Activated CD4-positive, alpha-beta T cell treated with anti-CD3 and anti-CD28 coated beads, Interleukin-2, Interleukin-6, amounts not matched to agents 100 ng/mL and 50 ng/mL, durations not matched to agents 16 hours and 8 hours (primary cell): ENCODE results near the gene ZNF277.

Experiments used
- DNase-seq: peaks from one replicate; pipeline ENCODE4 v3.0.0-alpha.2; 2020

ZNF277 gene

GRCh38 chr7:112185005-112185834 lies 21.3 kb upstream of the ZNF277 start:
- no peak for DNase-seq

GRCh38 chr7:112186300-112186699 lies 20.2 kb upstream of the ZNF277 start:
- no peak for DNase-seq

DNA sequence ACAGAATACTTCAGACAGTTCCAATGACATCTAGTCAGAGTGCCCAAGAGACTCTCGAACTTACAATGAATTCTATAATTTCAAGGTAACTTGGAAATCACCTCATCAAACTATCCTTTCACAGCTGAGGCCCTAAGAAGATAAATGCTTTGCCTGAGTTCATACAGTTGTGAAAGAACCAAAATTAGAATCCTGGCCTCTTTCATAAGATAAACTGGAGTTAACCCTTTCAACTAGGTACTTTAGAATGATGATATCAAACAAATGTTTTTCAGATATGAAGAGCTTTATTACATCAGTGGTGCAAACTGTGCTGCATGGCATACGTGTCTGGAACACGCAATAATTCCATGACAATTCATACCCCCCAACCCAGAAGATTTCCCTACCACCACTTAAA lies 18.2 kb upstream of the ZNF277 start:
- no peak for DNase-seq

DNA sequence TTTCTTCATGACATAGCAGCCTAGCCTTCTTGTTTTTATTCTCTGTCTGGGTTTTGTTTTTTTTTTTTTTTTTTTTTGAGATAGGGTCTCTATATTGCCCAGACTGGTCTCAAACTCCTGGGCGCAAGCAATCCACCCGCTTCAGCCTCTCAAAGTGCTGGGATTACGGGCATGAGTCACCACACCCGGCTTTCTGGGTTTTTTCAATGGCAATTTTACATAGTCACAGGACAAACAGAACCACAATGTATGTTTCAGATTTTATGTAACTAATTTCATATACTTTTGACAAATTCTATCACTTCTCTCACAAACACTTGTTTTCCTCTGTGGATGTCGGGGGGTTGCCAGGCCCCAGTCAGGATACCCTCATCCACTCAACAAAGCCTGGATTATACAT lies 16.8 kb upstream of the ZNF277 start:
- no peak for DNase-seq

DNA sequence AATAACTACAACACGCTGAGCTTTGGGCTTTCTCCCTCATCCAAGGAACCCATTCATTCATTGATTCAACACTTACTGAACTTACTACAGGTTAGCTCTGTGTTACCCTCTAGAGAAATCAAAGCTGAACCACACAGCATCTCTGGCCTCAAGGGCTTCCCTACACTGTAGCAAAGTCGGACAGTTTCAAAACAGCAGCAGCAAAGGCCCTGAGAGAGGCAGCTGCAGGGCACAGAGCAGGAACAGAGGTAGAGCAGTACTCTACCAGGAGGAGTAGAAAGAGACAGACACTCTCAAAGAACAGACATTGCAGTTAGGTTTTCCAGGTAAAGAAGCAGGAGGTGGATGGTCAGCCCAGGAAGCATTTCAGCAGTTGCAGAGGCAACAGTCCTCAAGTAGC lies 16.4 kb upstream of the ZNF277 start:
- no peak for DNase-seq

DNA sequence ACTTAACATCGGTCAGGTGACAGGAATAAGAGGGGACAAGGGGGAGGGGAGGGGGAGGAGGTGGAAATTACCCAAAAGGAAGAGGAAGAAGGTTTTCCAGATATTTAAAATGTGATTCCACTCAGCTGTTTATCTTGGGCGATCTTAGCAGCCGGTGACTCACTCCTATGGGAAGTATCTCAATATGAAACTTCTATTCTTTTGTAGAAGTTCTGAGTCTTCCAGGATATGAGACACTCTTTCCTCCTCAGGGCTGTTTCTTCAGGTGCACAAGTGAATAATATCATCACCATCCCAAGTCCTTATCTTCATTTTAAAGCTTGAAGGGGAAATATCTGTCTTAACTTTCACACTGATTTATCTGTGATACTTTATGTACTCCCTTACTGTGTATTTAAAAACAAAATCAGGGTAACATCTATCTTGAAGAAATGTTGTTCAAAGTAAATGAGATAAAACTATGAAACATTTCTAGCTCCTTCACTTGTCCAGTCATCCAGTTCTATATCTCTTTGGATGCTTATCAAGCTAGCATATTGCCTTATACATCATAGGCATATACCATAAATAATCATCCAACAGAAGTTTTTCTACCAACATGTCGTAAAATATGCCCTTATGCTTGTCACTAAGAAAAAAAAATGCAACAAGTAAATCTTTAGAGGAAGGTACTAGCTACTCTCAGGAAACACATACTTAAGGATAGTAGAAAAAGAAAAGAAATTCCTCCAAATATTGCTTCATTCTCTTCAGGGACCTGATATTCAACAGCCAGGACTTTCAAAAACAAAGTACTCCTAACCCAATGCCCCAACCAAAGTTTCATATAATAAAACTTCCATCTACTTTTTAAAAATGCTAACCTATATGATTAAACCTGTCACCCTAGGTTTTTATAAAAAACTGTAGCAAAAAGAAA lies 14.0 kb upstream of the ZNF277 start:
- DNase-seq = no peak

GRCh38 chr7:112193915-112194502 lies 12.5 kb upstream of the ZNF277 start:
- DNase-seq = no peak

- no peak for DNase-seq
Observed at GRCh38 chr7:112195717-112196116, 10.8 kb upstream of the ZNF277 start.

GRCh38 chr7:112197322-112197721 lies 9.2 kb upstream of the ZNF277 start:
- DNase-seq = no peak

DNA sequence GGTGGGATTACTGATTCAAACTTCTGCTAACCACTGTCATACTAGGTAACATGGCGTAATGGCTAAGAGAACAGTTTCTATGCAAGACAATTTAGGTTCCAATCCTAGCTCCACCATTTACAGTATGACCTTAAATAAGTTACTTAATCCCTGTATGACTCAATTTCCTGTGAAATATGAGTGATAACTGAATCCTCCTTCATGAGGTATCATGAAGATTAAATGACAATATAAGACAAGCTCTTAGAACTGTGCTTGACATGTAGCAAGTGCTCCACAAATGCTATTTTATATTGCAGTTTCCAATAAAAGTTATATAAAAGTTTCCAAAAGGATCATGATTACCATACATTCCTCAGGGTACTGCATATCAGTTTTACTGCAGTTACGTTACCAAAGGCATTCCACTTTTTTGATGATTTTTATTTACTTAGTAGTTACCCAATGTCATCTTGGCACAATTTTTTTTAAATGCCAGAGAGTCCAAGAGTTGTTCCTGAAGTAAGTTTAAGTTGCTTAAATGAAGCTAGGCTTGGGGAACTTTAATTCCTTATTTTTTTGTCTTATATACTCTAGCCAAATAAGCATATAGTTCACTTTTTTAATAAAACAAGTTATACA lies 7.3 kb upstream of the ZNF277 start:
- DNase-seq = peak; percentile 29

GRCh38 chr7:112199672-112200071 lies 6.8 kb upstream of the ZNF277 start:
- no peak for DNase-seq

DNA sequence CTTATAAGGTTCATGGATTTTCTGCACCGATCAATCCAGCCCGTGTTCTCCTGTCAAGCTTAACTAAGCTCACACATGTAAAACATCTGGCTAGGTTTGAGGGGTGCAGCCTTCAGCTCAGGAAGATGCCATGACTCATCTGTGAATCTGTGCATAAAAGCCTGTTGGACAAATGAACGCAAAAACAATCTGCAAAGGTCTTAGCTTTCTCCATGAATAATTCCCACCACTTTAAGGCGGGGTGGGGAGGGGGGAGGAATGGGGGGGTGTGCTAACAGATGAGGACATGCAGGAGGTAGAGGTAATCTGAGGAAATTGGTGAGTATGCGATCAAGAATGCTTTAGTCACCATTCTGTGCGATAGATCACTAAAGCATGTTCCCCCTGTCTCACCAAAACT lies 5.1 kb upstream of the ZNF277 start:
- DNase-seq = no peak

DNA sequence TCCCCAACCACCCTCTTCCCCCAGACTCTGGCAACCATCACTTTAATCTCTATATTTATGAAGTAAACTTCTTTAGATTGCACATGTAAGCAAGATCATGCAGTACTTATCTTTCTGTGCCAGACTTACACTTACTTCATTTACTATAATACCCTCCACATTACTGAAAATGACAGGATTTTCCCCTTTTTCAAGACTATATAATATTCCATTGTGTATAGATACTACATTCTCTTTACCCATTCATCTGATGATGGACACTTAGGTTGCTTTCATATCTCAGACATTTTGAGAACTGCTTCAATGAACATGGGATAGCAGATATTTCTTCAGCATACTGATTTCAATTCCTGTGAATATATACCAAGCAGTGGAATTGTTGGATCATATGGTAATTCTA lies 4.7 kb upstream of the ZNF277 start:
- no peak for DNase-seq

GRCh38 chr7:112202816-112203215 lies 3.7 kb upstream of the ZNF277 start:
- DNase-seq = no peak

DNA sequence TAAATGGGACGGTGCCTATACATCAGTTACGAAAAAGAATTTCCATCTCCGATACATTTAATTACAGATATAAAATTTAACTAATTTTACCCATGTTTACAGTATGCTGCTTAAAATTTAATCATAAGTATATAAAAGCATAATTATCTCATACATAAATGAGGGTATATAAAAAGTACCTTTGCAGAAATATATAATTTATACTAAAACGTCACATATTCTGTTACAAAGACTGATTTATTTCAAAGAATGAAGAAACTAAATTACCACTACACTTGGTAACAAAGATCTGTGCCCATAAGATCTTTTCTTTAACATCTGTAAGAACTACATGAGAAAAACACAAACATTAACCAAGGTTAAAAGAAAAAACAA lies 3.1 kb upstream of the ZNF277 start:
- no peak for DNase-seq

- DNase-seq = peak; percentile 2
Observed at GRCh38 chr7:112204499-112205342, 1.8 kb upstream of the ZNF277 start.

DNA sequence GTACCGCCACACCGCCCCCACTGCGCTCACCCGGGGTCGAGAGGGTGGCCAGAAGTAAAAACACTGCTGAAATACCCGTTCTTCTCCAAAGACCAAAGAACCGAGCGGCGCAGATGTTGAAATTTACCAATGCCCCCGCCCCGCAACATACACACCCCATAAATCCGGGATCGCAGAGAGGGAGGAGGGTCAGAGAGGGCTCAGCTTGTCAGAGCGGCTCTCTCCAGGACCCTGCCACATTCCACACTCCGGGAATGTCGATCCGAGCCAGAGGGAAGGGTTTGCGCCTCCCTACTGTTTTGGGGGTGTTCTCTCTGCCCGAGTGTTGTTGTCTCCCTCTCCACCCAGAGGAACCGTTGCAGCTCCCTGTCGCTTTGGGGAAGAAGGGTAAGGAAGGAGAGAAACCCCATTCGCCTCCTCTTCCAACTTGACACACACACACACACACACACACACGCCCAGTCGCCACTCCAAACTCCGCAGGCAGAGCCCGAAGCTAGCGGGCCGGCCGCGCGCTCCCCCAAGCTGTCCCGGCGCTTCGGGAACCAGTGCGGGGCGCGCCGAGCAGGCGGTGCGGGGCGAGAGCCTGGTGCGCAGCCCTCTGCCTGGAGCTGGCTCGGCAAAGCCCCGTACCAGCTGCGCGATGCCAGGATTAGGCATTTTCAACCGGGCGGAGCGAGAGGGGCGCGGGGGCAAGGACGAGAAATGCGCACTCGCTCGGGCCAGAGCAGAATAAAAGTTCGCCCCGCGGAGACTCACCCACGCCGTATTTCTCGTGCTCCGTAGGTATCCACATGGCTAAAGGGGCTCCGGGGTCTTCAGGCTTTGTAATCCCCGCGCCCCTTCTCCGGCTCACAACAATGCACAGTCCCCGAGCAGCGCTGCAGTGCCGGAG lies 905 bp upstream of the ZNF277 start:
- peak; percentile 28 for DNase-seq

GRCh38 chr7:112206991-112207592 lies 597 bp downstream of the ZNF277 start:
- peak; percentile 7 for DNase-seq

DNA sequence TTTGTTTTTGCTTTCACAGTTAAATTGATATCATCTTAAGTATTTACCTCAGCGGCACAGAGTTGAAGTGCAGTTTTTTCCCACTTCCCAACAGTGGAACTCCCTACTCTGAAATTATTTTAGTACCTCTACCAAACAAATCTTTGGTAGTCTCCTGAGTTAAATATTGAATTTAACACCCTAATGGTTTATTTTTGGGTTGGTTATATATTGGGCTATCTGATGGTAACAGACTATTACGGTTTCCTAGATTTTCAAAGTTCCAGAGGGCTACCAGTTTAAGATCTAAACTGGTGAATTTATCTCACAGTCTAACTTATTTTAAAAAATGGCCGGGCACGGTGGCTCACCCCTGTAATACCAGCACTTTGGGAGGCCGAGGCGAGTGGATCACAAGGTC lies 1.3 kb downstream of the ZNF277 start:
- DNase-seq = no peak

GRCh38 chr7:112211348-112211907 lies 4.9 kb downstream of the ZNF277 start:
- DNase-seq = no peak
